ENCODE results near the gene NCK1.

NCK1 gene

DNA sequence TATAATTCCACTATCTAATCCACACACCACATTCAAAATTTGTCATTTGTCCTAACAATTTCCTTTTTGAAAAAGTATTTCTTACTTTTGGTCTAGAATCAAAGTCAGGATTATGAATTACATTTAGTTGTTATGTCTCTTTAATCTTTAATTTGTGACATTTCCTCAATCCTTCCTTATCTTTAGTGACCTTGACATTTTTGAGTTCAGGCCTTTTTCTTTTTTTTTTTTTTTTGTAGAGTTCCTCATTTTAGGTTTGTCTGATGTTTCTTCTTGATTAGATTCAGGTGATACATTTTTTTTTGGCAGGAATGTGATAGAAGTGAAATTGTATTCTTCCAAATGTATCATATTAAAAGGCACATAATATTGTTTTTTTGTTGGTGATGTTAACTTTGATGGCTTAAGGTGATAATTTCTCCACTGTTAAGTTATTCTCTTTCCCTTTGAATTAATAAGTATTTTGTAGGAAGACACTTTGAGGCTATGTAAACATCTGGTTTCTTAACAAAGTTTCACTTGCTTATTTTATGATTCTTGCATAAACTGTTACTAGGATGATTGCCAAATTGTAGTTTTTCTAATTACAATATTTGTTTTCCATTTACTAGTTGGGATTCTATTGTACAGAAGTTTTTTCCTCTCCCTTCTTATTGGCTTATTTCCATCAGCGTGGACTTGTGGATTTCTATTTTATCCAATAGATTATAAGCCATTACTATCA is 26.8 kb upstream of the NCK1 start:
- no peak overlapping the region for H3K4me3 ChIP-seq
- H3K9ac ChIP-seq (ENCODE audit: insufficient read length), result no peak overlapping the region
- no peaks in the 10 kb centered on the region for H3K36me3 ChIP-seq (ENCODE audit: insufficient read depth, low read length)
- no peak for TF ChIP-seq POLR2AphosphoS5 (IDR thresholded peaks at IDR 0.05; ENCODE audit: borderline replicate concordance, low read depth, low read length)
- TF ChIP-seq EZH2 (IDR thresholded peaks at IDR 0.05), result no peak
- TF ChIP-seq FOXP2 (optimal IDR thresholded peaks at IDR 0.05; ENCODE audit: control extremely low read depth, extremely low read length, insufficient read depth), result no peak
- no peak for DNase-seq (ENCODE audit: low read depth, low spot score)
- no peaks in the 10 kb centered on the region for H3K9me3 ChIP-seq (ENCODE audit: low read depth, low read length)
- peak overlapping the region; percentile 75; the same call in 1 of the 2 replicates for H3K27ac ChIP-seq

GRCh38 chr3:136835813-136836510 is 26.0 kb upstream of the NCK1 start:
- no peaks in the 10 kb centered on the region for H3K36me3 ChIP-seq (ENCODE audit: insufficient read depth, low read length)
- peak overlapping the region; percentile 46 for H3K4me3 ChIP-seq
- H3K27ac ChIP-seq, result peak overlapping the region; percentile 75
- no peak for DNase-seq (ENCODE audit: low read depth, low spot score)
- TF ChIP-seq FOXP2 (optimal IDR thresholded peaks at IDR 0.05; ENCODE audit: control extremely low read depth, extremely low read length, insufficient read depth), result no peak
- TF ChIP-seq EZH2 (IDR thresholded peaks at IDR 0.05), result no peak
- TF ChIP-seq POLR2AphosphoS5 (IDR thresholded peaks at IDR 0.05; ENCODE audit: borderline replicate concordance, low read depth, low read length), result no peak
- peak overlapping the region; percentile 5 for H3K9ac ChIP-seq (ENCODE audit: insufficient read length)
- no peaks in the 10 kb centered on the region for H3K9me3 ChIP-seq (ENCODE audit: low read depth, low read length)

DNA sequence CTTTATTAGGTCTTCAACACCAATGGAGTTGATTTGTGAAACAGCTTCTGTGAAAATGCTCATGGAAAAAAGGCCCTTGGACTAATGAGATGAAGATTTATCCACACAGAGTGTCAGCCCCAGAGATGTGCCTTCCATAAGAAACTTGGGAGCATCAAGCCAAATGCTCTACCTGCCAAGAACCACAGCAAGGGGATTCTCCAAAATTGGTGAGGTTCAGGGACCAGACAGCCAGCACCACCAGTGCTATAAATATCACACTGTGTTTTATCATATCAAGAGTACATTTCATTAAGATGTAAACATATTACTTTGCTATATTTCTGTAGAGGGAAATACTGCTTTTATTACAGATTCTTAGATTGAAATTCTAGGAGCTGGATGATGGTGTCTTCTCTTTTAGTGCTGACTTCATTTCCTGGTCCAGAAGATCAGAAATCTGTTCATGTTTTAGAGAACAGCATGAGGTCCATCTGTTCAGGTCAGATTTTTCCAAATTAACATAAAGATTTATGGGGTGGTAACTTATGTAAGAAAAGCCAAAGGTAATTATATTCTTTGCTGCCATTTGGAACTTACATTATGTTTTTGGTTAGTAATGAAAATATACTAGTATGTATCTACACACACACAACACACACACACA is 25.4 kb upstream of the NCK1 start:
- H3K27ac ChIP-seq, result peak overlapping the region; percentile 75
- DNase-seq (ENCODE audit: low read depth, low spot score), result no peak
- TF ChIP-seq POLR2AphosphoS5 (IDR thresholded peaks at IDR 0.05; ENCODE audit: borderline replicate concordance, low read depth, low read length), result peak; percentile 14; the same call in 1 of the 2 replicates
- TF ChIP-seq EZH2 (IDR thresholded peaks at IDR 0.05), result no peak

DNA sequence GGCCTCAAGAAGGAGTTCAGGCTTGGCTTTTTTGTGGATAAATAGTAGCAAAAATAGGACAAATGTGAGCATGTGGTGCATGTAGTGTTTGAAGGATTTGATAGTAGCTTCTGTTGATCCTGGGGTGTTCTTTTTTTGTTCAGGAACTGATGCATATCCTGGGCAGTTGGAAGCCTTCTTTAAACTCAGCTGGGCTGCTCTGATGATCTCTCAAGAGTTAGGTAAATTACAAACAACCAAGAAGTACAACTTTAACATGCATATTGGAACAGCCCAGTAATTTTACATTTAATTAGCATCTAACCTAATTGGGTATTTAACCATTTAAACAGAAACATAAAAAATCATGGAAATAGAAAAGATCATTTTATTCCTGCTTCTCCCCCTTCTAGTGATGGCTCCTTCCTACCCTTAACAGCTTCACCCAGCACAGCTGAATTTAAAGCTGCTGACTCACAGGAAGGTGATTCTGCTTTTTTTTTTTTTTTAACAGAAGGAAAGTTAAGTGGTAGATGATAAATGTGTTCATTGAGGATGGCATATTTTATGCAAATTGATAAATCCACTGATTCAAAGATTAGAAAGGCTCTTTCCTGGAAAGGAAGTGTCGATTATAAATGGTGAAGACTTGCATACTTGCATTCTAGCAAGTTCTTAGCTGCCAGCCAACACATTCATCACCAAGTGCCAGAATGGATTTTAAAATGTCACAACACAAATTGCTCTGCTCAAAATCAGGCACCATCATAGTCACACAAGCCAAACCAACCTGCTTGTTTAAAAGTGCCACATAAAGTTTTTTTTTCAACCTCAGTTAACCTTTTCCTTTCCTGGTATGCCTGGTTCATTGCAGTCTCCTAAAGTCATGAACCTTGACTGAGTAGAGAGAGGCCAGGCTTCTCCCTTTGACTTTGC is 23.1 kb upstream of the NCK1 start:
- peak; percentile 97 for DNase-seq (ENCODE audit: low read depth, low spot score)
- peak overlapping the region; percentile 36 for H3K4me3 ChIP-seq
- H3K9me3 ChIP-seq (ENCODE audit: low read depth, low read length), result no peaks in the 10 kb centered on the region
- H3K36me3 ChIP-seq (ENCODE audit: insufficient read depth, low read length), result no peaks in the 10 kb centered on the region
- peak overlapping the region; percentile 73 for H3K27ac ChIP-seq
- TF ChIP-seq POLR2AphosphoS5 (IDR thresholded peaks at IDR 0.05; ENCODE audit: borderline replicate concordance, low read depth, low read length), result peak; percentile 56; the same call in 1 of the 2 replicates
- no peak for TF ChIP-seq EZH2 (IDR thresholded peaks at IDR 0.05)
- H3K9ac ChIP-seq (ENCODE audit: insufficient read length), result no peak overlapping the region

More for the DNA sequence above, 25.4 kb upstream of the NCK1 start:
- H3K9ac ChIP-seq (ENCODE audit: insufficient read length), result no peak overlapping the region
- no peaks in the 10 kb centered on the region for H3K36me3 ChIP-seq (ENCODE audit: insufficient read depth, low read length)
- no peaks in the 10 kb centered on the region for H3K9me3 ChIP-seq (ENCODE audit: low read depth, low read length)
- H3K4me3 ChIP-seq, result peak overlapping the region; percentile 46

- no peaks in the 10 kb centered on the region for H3K9me3 ChIP-seq (ENCODE audit: low read depth, low read length)
- H3K36me3 ChIP-seq (ENCODE audit: insufficient read depth, low read length), result no peaks in the 10 kb centered on the region
- no peak for TF ChIP-seq POLR2AphosphoS5 (IDR thresholded peaks at IDR 0.05; ENCODE audit: borderline replicate concordance, low read depth, low read length)
- TF ChIP-seq EZH2 (IDR thresholded peaks at IDR 0.05), result no peak
- no peak for TF ChIP-seq FOXP2 (optimal IDR thresholded peaks at IDR 0.05; ENCODE audit: control extremely low read depth, extremely low read length, insufficient read depth)
- peak overlapping the region; percentile 8; the same call in 1 of the 2 replicates for H3K4me3 ChIP-seq
- H3K9ac ChIP-seq (ENCODE audit: insufficient read length), result no peak overlapping the region
- DNase-seq (ENCODE audit: low read depth, low spot score), result no peak
- H3K27ac ChIP-seq, result peak overlapping the region; percentile 73; the same call in 1 of the 2 replicates
These were observed 22.5 kb upstream of the NCK1 start for GRCh38 chr3:136839556-136839931.

- DNase-seq (ENCODE audit: low read depth, low spot score), result no peak
- H3K9ac ChIP-seq (ENCODE audit: insufficient read length), result no peak overlapping the region
- H3K9me3 ChIP-seq (ENCODE audit: low read depth, low read length), result no peaks in the 10 kb centered on the region
- no peaks in the 10 kb centered on the region for H3K36me3 ChIP-seq (ENCODE audit: insufficient read depth, low read length)
- TF ChIP-seq POLR2AphosphoS5 (IDR thresholded peaks at IDR 0.05; ENCODE audit: borderline replicate concordance, low read depth, low read length), result no peak
- TF ChIP-seq FOXP2 (optimal IDR thresholded peaks at IDR 0.05; ENCODE audit: control extremely low read depth, extremely low read length, insufficient read depth), result no peak
- no peak for TF ChIP-seq EZH2 (IDR thresholded peaks at IDR 0.05)
- H3K4me3 ChIP-seq, result no peak overlapping the region
- no peak overlapping the region for H3K27ac ChIP-seq
These were observed 21.8 kb upstream of the NCK1 start for GRCh38 chr3:136840252-136840651.

DNA sequence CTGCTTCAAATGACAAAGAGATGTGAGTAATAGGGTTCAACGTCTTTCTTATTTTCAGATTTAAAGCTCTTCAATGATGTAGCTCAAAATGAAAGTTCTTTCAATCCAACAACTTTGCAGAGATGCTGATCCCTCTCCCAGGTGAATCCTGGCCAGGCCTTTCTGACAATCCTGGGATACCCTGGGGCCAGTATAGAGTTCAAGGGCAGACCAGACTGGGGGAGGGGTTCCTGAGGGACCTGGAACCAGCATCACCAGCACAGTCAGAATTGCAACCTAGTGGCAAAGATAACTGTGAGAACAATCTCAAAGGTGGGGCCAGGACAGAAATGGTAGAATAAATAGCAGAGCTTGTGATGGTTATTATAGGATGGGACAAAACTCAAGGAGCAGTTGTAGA is 19.7 kb upstream of the NCK1 start:
- Histone ChIP-seq H3K9ac (ENCODE audit: insufficient read length) (no peak overlapping the region), H3K36me3 (ENCODE audit: insufficient read depth, low read length) (no peaks in the 10 kb centered on the region), H3K27ac (no peak overlapping the region), H3K9me3 (ENCODE audit: low read depth, low read length) (no peaks in the 10 kb centered on the region), H3K4me3 (no peak overlapping the region)
- DNase-seq (ENCODE audit: low read depth, low spot score), result no peak
- TF ChIP-seq EZH2 (IDR thresholded peaks at IDR 0.05), result no peak
- TF ChIP-seq POLR2AphosphoS5 (IDR thresholded peaks at IDR 0.05; ENCODE audit: borderline replicate concordance, low read depth, low read length), result no peak
- no peak for TF ChIP-seq FOXP2 (optimal IDR thresholded peaks at IDR 0.05; ENCODE audit: control extremely low read depth, extremely low read length, insufficient read depth)

Data from SK-N-MC (cell line).